ENCODE results near the gene EXD2. TPM values are rescaled to one million over a fixed set of nuclear protein-coding genes. Genes with fewer than 3 reads are reported as not detected.

The EXD2 gene
- total and polyA plus RNA-seq, 10 donors, result 3.7 to 18.5 (median 12.5) TPM

DNA sequence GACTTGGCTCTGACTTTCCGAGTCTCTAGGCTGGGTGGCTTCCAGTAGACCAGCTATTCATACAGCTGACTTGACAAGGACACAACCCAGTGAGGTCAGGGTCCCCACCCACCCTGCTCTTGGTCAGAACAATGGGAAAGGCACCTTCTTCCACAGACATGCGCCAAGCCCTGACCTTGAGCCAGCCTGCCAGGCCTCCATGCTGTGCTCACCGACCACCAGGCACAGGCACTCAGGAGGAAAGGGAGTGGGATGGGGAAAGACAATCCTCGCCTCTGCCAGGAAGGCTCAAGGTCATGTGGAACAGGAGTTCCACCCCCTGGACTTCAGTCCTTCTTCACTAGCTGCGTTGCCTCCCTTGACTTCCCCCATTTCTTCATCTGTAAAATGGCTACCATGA is 100.1 kb downstream of the EXD2 start:
- intact Hi-C loops (cut with DNase I; ENCODE audit: low total_unique reads), result no loop called here
- H3K4me1 ChIP-seq, result peaks cover 5 to 55% (median 23%) of the 10 kb centered on the region in 6 donors
- no peak overlapping the region for H3K4me3 ChIP-seq
- H3K27ac ChIP-seq, result peak overlapping the region in 6 of 8 donors; percentile 33 to 71 (median 59)
- H3K36me3 ChIP-seq, result no peaks in the 10 kb centered on the region
- DNase-seq, result no peak
- WGBS, 5 donors, result 62 to 76% (median 69%) methylated on average over 3 to 5 of the region's 5 CpGs
- H3K27me3 ChIP-seq (replicated peaks in 1 of 7), result no peaks in the 10 kb centered on the region
- peak in 2 of 3 donors; percentile 40 to 71 for TF ChIP-seq POLR2AphosphoS5 (IDR thresholded peaks at IDR 0.05)
- no peak for TF ChIP-seq POLR2A (IDR thresholded peaks at IDR 0.05)
- TF ChIP-seq CTCF (IDR thresholded peaks at IDR 0.05 in 8 of 11, conservative IDR thresholded peaks at IDR 0.05 in 3 of 11), result no peak
- no peaks in the 10 kb centered on the region for H3K9me3 ChIP-seq

GRCh38 chr14:69291891-69292561 is 100.7 kb downstream of the EXD2 start:
- Histone ChIP-seq H3K27ac (peak overlapping the region; percentile 14 to 71 (median 52)), H3K4me3 (no peak overlapping the region), H3K36me3 (no peaks in the 10 kb centered on the region), H3K4me1 (peaks cover 5 to 55% (median 22%) of the 10 kb centered on the region in 6 donors), H3K27me3 (replicated peaks in 1 of 7) (no peaks in the 10 kb centered on the region), H3K9me3 (no peaks in the 10 kb centered on the region)
- no peak for DNase-seq
- intact Hi-C loops (cut with DNase I; ENCODE audit: low total_unique reads), result no loop called here
- WGBS, 5 donors, result 78 to 86% (median 80%) methylated on average over 5 of the region's 5 CpGs
- TF ChIP-seq CTCF (IDR thresholded peaks at IDR 0.05 in 8 of 11, conservative IDR thresholded peaks at IDR 0.05 in 3 of 11) (no peak), POLR2A (IDR thresholded peaks at IDR 0.05) (no peak), POLR2AphosphoS5 (IDR thresholded peaks at IDR 0.05) (no peak)

Small RNA genes lying within 50 kb of the gene (small RNA-seq; reads per million reads assigned to genes)
- gene RF00019, result 0 reads per million in 4 donors

Other genes starting within 250 kb of the EXD2 start
- 100 to 1,000 TPM in 5 of 7 donors, 10 to 100 TPM in 2; 87.3 to 315 (median 121) TPM for gene ACTN1, start 212.2 kb upstream of the EXD2 start, total RNA-seq
- 10 to 100 TPM; 15.4 to 33.0 (median 26.0) TPM for gene ACTN1, start 212.2 kb upstream of the EXD2 start, polyA plus RNA-seq
- 10 to 100 TPM; 39.9 to 60.6 (median 48.0) TPM for gene DCAF5, start 38.4 kb upstream of the EXD2 start, total RNA-seq
- gene DCAF5, start 38.4 kb upstream of the EXD2 start, polyA plus RNA-seq, result 10 to 100 TPM; 10.3 to 18.9 (median 13.7) TPM
- gene GALNT16, start 68.7 kb downstream of the EXD2 start, total RNA-seq, result 10 to 100 TPM in 5 of 7 donors, 1 to 10 TPM in 2; 6.7 to 36.4 (median 14.7) TPM
- gene GALNT16, start 68.7 kb downstream of the EXD2 start, polyA plus RNA-seq, result 1 to 10 TPM; 2.1 to 5.3 (median 2.1) TPM
- 100 to 1,000 TPM in 4 of 7 donors, 10 to 100 TPM in 3; 53.5 to 133 (median 117) TPM for gene ERH, start 206.8 kb downstream of the EXD2 start, total RNA-seq
- gene ERH, start 206.8 kb downstream of the EXD2 start, polyA plus RNA-seq, result 100 to 1,000 TPM; 123 to 182 (median 174) TPM
- gene SLC39A9, start 207.2 kb downstream of the EXD2 start, total RNA-seq, result 10 to 100 TPM; 36.4 to 55.8 (median 46.5) TPM
- gene SLC39A9, start 207.2 kb downstream of the EXD2 start, polyA plus RNA-seq, result 10 to 100 TPM; 11.8 to 14.2 (median 12.3) TPM